Measurements from ENCODE around the gene UBD.

DNA sequence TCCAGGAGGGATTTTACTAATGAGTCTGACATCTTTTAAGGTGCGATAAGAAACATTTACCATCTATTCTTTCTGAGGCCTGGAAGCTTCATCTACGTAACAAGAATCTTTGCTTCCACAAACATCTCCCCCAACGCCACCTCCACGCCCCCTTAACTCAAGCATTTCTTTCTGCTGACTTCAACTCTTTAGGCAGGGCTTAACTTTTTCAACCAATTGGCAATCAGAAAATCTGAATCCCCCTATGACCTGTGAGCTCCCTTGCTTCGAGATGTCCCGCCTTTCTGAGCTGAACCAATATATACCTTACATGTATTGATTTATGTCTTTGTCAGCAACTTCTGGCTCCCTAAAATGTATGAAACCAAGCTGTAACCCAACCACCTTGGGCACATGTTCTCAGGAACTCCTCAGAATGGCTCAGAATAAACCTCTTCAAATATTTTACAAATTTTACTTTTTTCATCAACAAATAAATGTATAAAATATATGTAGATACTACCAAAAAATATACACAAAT is 36.9 kb upstream of the UBD start:
- TF ChIP-seq NFIC (IDR thresholded peaks at IDR 0.05) (no peak), TAF1 (IDR thresholded peaks at IDR 0.05; ENCODE audit: low read depth) (no peak), YY1 (IDR thresholded peaks at IDR 0.05; ENCODE audit: low read depth) (no peak), EP300 (IDR thresholded peaks at IDR 0.05; ENCODE audit: borderline replicate concordance) (no peak), CEBPB (IDR thresholded peaks at IDR 0.05) (no peak), RAD21 (IDR thresholded peaks at IDR 0.05; ENCODE audit: low read depth) (no peak)
- TF ChIP-seq, protein P1, sequence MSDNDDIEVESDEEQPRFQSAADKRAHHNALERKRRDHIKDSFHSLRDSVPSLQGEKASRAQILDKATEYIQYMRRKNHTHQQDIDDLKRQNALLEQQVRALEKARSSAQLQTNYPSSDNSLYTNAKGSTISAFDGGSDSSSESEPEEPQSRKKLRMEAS (IDR thresholded peaks at IDR 0.05) = no peak
- TF ChIP-seq, protein P2, sequence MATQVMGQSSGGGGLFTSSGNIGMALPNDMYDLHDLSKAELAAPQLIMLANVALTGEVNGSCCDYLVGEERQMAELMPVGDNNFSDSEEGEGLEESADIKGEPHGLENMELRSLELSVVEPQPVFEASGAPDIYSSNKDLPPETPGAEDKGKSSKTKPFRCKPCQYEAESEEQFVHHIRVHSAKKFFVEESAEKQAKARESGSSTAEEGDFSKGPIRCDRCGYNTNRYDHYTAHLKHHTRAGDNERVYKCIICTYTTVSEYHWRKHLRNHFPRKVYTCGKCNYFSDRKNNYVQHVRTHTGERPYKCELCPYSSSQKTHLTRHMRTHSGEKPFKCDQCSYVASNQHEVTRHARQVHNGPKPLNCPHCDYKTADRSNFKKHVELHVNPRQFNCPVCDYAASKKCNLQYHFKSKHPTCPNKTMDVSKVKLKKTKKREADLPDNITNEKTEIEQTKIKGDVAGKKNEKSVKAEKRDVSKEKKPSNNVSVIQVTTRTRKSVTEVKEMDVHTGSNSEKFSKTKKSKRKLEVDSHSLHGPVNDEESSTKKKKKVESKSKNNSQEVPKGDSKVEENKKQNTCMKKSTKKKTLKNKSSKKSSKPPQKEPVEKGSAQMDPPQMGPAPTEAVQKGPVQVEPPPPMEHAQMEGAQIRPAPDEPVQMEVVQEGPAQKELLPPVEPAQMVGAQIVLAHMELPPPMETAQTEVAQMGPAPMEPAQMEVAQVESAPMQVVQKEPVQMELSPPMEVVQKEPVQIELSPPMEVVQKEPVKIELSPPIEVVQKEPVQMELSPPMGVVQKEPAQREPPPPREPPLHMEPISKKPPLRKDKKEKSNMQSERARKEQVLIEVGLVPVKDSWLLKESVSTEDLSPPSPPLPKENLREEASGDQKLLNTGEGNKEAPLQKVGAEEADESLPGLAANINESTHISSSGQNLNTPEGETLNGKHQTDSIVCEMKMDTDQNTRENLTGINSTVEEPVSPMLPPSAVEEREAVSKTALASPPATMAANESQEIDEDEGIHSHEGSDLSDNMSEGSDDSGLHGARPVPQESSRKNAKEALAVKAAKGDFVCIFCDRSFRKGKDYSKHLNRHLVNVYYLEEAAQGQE (IDR thresholded peaks at IDR 0.05; ENCODE audit: low read depth) = no peak

Measured in Ishikawa (cell line).